ENCODE measurements around the gene GARNL3. TPM values are rescaled to one million over a fixed set of nuclear protein-coding genes. Genes with fewer than 3 reads are reported as not detected.

GARNL3 gene
- total RNA-seq, 4 donors from 2014 or later: 4.7 to 29.3 (median 11.3) TPM

GRCh38 chr9:127295005-127295404 lies 30.4 kb downstream of the GARNL3 start:
- H3K36me3 ChIP-seq: peaks cover 0 to 10% of the 10 kb centered on the region in 2 donors
- 80% methylated on average over 1 of the region's 1 CpG; no CpG with 5 or more reads in 1 of the 2 donors for WGBS, 2 donors (ENCODE audit: low coverage in 1 of 2)
- H3K9me3 ChIP-seq: no peaks in the 10 kb centered on the region
- ATAC-seq: no peak
- H3K27ac ChIP-seq: no peak overlapping the region
- H3K4me1 ChIP-seq: no peaks in the 10 kb centered on the region
- no peak for TF ChIP-seq EP300 (IDR thresholded peaks at IDR 0.05)
- no peak for TF ChIP-seq POLR2A (IDR thresholded peaks at IDR 0.05)
- TF ChIP-seq, protein P1, sequence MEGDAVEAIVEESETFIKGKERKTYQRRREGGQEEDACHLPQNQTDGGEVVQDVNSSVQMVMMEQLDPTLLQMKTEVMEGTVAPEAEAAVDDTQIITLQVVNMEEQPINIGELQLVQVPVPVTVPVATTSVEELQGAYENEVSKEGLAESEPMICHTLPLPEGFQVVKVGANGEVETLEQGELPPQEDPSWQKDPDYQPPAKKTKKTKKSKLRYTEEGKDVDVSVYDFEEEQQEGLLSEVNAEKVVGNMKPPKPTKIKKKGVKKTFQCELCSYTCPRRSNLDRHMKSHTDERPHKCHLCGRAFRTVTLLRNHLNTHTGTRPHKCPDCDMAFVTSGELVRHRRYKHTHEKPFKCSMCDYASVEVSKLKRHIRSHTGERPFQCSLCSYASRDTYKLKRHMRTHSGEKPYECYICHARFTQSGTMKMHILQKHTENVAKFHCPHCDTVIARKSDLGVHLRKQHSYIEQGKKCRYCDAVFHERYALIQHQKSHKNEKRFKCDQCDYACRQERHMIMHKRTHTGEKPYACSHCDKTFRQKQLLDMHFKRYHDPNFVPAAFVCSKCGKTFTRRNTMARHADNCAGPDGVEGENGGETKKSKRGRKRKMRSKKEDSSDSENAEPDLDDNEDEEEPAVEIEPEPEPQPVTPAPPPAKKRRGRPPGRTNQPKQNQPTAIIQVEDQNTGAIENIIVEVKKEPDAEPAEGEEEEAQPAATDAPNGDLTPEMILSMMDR (IDR thresholded peaks at IDR 0.05): no peak
- no peak for TF ChIP-seq POLR2AphosphoS5 (IDR thresholded peaks at IDR 0.05)
- no peaks in the 10 kb centered on the region for H3K27me3 ChIP-seq
- no peak overlapping the region for H3K4me3 ChIP-seq

DNA sequence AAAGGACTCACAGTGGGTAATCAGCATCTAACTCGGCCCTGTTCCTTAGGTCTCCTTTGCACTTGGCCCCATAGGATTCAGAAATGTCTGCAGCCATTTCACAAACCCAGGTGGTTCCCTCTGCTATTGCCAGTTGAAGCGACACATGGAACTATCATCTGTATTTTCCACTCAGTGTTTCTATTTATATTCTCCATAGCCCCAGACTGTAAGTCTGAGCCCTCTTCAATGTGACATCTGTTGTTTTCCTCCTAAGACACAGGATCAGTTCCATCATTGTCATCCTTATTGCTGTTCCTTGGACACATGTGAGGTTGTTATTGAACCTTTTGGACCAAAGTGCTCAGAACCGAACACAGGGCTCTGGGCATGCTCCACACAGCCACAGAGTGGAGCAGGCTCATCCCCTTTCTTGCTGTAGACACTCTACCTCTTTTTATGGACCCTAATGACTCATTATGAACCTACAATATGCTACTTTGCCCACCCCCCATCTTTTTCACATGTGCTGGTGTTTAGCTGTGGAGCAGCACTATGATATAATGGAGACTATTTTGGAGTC lies 36.4 kb downstream of the GARNL3 start:
- Histone ChIP-seq H3K27me3 (no peaks in the 10 kb centered on the region), H3K9me3 (no peaks in the 10 kb centered on the region), H3K4me3 (no peak overlapping the region), H3K36me3 (no peaks in the 10 kb centered on the region), H3K27ac (no peak overlapping the region), H3K4me1 (no peaks in the 10 kb centered on the region)
- TF ChIP-seq EP300 (IDR thresholded peaks at IDR 0.05): no peak
- TF ChIP-seq, protein P1 (IDR thresholded peaks at IDR 0.05): no peak
- TF ChIP-seq POLR2AphosphoS5 (IDR thresholded peaks at IDR 0.05): no peak
- TF ChIP-seq POLR2A (IDR thresholded peaks at IDR 0.05): no peak
- WGBS, 2 donors (ENCODE audit: low coverage in 1 of 2): 80 to 90% methylated on average over 1 to 3 of the region's 3 CpGs
- no peak for ATAC-seq

GRCh38 chr9:127303830-127304229 lies 39.3 kb downstream of the GARNL3 start:
- Histone ChIP-seq H3K9me3 (no peaks in the 10 kb centered on the region), H3K27ac (no peak overlapping the region), H3K36me3 (no peaks in the 10 kb centered on the region), H3K4me3 (no peak overlapping the region), H3K4me1 (peaks cover 0 to 6% (median 0%) of the 10 kb centered on the region in 3 donors), H3K27me3 (no peaks in the 10 kb centered on the region)
- ATAC-seq: no peak
- TF ChIP-seq POLR2A (IDR thresholded peaks at IDR 0.05): no peak
- TF ChIP-seq, protein P1 (IDR thresholded peaks at IDR 0.05): no peak
- no peak for TF ChIP-seq EP300 (IDR thresholded peaks at IDR 0.05)
- no peak for TF ChIP-seq POLR2AphosphoS5 (IDR thresholded peaks at IDR 0.05)
- WGBS, 2 donors (ENCODE audit: low coverage in 1 of 2): 67% methylated on average over 1 of the region's 1 CpG; no CpG with 5 or more reads in 1 of the 2 donors

DNA sequence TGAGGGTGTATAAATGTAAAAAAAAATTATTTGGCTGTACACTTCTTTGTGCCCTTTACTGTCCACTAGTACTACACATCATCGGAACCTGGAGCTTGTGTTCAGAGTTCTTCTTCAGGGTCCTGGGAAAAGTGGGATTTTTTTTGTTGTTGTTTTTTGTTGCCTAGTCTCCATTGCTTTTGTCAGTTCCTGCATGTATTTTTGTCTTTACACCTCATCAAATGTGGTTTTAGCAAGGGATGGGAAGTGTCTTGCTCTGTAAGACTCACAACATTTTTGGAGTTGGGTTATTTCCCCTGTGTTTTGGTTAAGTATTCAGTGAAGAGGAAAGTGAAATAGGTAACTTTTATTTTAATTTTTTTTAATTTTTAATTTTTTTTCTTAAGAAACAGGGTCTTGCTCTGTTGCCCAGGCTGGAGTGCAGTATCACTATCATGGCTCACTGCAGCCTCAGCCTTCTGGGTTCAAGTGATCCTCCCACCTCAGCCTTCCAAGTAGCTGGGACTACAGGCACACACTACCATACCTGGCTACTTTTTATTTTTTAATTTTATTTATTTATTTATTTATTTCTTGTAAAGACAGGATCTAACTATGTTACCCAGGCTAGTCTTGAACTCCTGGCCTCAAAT lies 40.7 kb downstream of the GARNL3 start:
- Histone ChIP-seq H3K27ac (no peak overlapping the region), H3K36me3 (no peaks in the 10 kb centered on the region), H3K27me3 (no peaks in the 10 kb centered on the region), H3K4me1 (peaks cover 0 to 14% (median 0%) of the 10 kb centered on the region in 3 donors), H3K9me3 (no peaks in the 10 kb centered on the region), H3K4me3 (no peak overlapping the region)
- TF ChIP-seq, protein P1 (IDR thresholded peaks at IDR 0.05): no peak
- no peak for TF ChIP-seq POLR2A (IDR thresholded peaks at IDR 0.05)
- no peak for TF ChIP-seq EP300 (IDR thresholded peaks at IDR 0.05)
- TF ChIP-seq POLR2AphosphoS5 (IDR thresholded peaks at IDR 0.05): no peak
- WGBS, 2 donors (ENCODE audit: low coverage in 1 of 2): 89 to 90% methylated on average over 1 of the region's 1 CpG
- no peak for ATAC-seq

- ATAC-seq: no peak
- Histone ChIP-seq H3K4me3 (no peak overlapping the region), H3K9me3 (no peaks in the 10 kb centered on the region), H3K27me3 (no peaks in the 10 kb centered on the region), H3K36me3 (no peaks in the 10 kb centered on the region), H3K27ac (no peak overlapping the region), H3K4me1 (peaks cover 0 to 17% (median 0%) of the 10 kb centered on the region in 3 donors)
- 61 to 82% methylated on average over 3 to 4 of the region's 4 CpGs for WGBS, 2 donors (ENCODE audit: low coverage in 1 of 2)
- TF ChIP-seq EP300 (IDR thresholded peaks at IDR 0.05) (no peak), POLR2A (IDR thresholded peaks at IDR 0.05) (no peak), POLR2AphosphoS5 (IDR thresholded peaks at IDR 0.05) (no peak)
- TF ChIP-seq, protein P1 (IDR thresholded peaks at IDR 0.05): no peak
These were observed 41.3 kb downstream of the GARNL3 start for GRCh38 chr9:127305838-127306226.

Data from gastroesophageal sphincter (tissue), 4 donors.